Stomach (tissue), 9 donors: ENCODE results near the gene ILK. TPM values are rescaled to one million over a fixed set of nuclear protein-coding genes. Genes with fewer than 3 reads are reported as not detected.

ENCODE experiments used
- DNase-seq, 2 donors: peaks; one replicate each; pipeline versions ENCODE4 v3.0.0 to v3.0.0-alpha.2; 2013 to 2019
- H3K27ac ChIP-seq, 5 donors: fragments of 200-600 bp in 4 of 5; sonication (generic) in 4 of 5; one replicate each; pipeline ENCODE4 v1.5.1; 2013 to 2019; ENCODE audit warnings: mild to moderate bottlenecking in 1 of 5, moderate library complexity in 1 of 5
- H3K27me3 ChIP-seq, 3 donors: fragments of 200-600 bp; sonication (generic); one replicate each; pipeline ENCODE4 v1.5.1; 2017 to 2019; ENCODE audit warnings: mixed run types in 1 of 3
- H3K36me3 ChIP-seq, 4 donors: fragments of 200-600 bp; sonication (generic); 1 replicate in 3 of 4; 2 replicates in 1 of 4; pipeline ENCODE4 v1.5.1; 2016 to 2019
- H3K4me1 ChIP-seq, 4 donors: fragments of 200-600 bp; sonication (generic); one replicate each; pipeline ENCODE4 v1.5.1; 2016 to 2019
- H3K4me3 ChIP-seq, 4 donors: fragments of 200-600 bp; sonication (generic) in 3 of 4; one replicate each; pipeline ENCODE4 v1.5.1; 2016 to 2019; ENCODE audit warnings: mild to moderate bottlenecking in 1 of 4
- H3K9me3 ChIP-seq, 4 donors: fragments of 200-600 bp; sonication (generic); one replicate each; pipeline ENCODE4 v1.5.1; 2016 to 2019
- CTCF ChIP-seq, 7 experiments: fragments of 450-650 bp in 4 of 7; fragments of 200-600 bp in 3 of 7; sonication (generic) in 3 of 7; IDR thresholded peaks; one replicate each; pipeline ENCODE4 v1.5.1; 2016 to 2019; ENCODE audit warnings: antibody characterized with exemption in 7 of 7, control low read depth in 2 of 7, mild to moderate bottlenecking in 1 of 7
- EP300 ChIP-seq: sonication (generic); formaldehyde crosslinking; IDR thresholded peaks from one replicate; pipeline ENCODE4 v1.6.1; 2017; ENCODE audit warnings: antibody characterized with exemption
- POLR2A ChIP-seq, 4 donors: fragments of 450-650 bp; IDR thresholded peaks; one replicate each; pipeline ENCODE4 v1.6.1; 2016; ENCODE audit warnings: antibody characterized with exemption in 4 of 4, control low read depth in 2 of 4, mild to moderate bottlenecking in 1 of 4, moderate library complexity in 1 of 4
- POLR2AphosphoS5 ChIP-seq, 3 donors: sonication (generic); formaldehyde crosslinking; IDR thresholded peaks; one replicate each; pipeline ENCODE4 v1.6.1; 2016; ENCODE audit warnings: antibody characterized with exemption in 3 of 3
- WGBS, 5 donors: extraction: QIAGEN DNeasy Blood & Tissue Kit in 3 of 5; methylation state at CpG; one replicate each; pipeline versions ENCODE4 v1.1.5 to v1.1.7; 2013 to 2018; 5-methylcytosine and 5-hydroxymethylcytosine counted together
- intact Hi-C: fragments of 100-400 bp; cut with DNase I; formaldehyde crosslinking; loops from one replicate; pipeline ENCODE4 v1.15.1; 2023; ENCODE audit warnings: low total_unique reads
- polyA plus RNA-seq, 3 donors: library from polyadenylated mRNA; stranded (reverse); fragments of 200-250 nt; gene quantifications; one replicate each; pipeline ENCODE4 v1.2.3, GENCODE V29; 2013
- total RNA-seq, 5 donors: library from RNA; depleted of rRNA; stranded (reverse); fragments of >200 nt; gene quantifications; one replicate each; pipeline versions ENCODE4 v1.1.0 to v1.2.3, GENCODE V29; 2014 to 2016
- donor health status: healthy with polysubstance abuse.
- donor health status: Bipolar disorder and iron deficiency.
- donor health status: healthy.

The ILK gene
- total and polyA plus RNA-seq, 8 donors, result 60.0 to 308 (median 124) TPM

GRCh38 chr11:6563121-6563619 is 40.4 kb upstream of the ILK start:
- H3K36me3 ChIP-seq, result peaks cover 0 to 17% (median 7%) of the 10 kb centered on the region in 4 donors
- H3K4me3 ChIP-seq, result no peak overlapping the region
- TF ChIP-seq CTCF (IDR thresholded peaks at IDR 0.05), result no peak
- TF ChIP-seq POLR2AphosphoS5 (IDR thresholded peaks at IDR 0.05), result no peak
- no peak for TF ChIP-seq EP300
- no peak for TF ChIP-seq POLR2A (IDR thresholded peaks at IDR 0.05)
- no peak overlapping the region for H3K27ac ChIP-seq
- no peak for DNase-seq
- H3K4me1 ChIP-seq, result peaks cover 0 to 2% (median 0%) of the 10 kb centered on the region in 4 donors
- 91 to 100% (median 94%) methylated on average over 4 of the region's 4 CpGs for WGBS, 5 donors
- intact Hi-C loops, result no loop called here
- no peaks in the 10 kb centered on the region for H3K9me3 ChIP-seq
- no peaks in the 10 kb centered on the region for H3K27me3 ChIP-seq

GRCh38 chr11:6563667-6564066 is 39.9 kb upstream of the ILK start:
- intact Hi-C loops, result no loop called here
- DNase-seq, result no peak

GRCh38 chr11:6565325-6565724 is 38.2 kb upstream of the ILK start:
- TF ChIP-seq CTCF (IDR thresholded peaks at IDR 0.05), result no peak
- TF ChIP-seq POLR2AphosphoS5 (IDR thresholded peaks at IDR 0.05), result no peak
- no peak for TF ChIP-seq EP300
- TF ChIP-seq POLR2A (IDR thresholded peaks at IDR 0.05), result no peak
- DNase-seq, result no peak
- H3K4me1 ChIP-seq, result peaks cover 0 to 11% (median 6%) of the 10 kb centered on the region in 4 donors
- no peaks in the 10 kb centered on the region for H3K27me3 ChIP-seq
- peaks cover 0 to 17% (median 3%) of the 10 kb centered on the region in 4 donors for H3K36me3 ChIP-seq
- intact Hi-C loops, result no loop called here
- no peaks in the 10 kb centered on the region for H3K9me3 ChIP-seq
- H3K4me3 ChIP-seq, result no peak overlapping the region
- H3K27ac ChIP-seq, result no peak overlapping the region
- 54 to 93% (median 88%) methylated on average over 2 of the region's 2 CpGs for WGBS, 5 donors

More at GRCh38 chr11:6563667-6564066, 39.9 kb upstream of the ILK start:
- Histone ChIP-seq H3K27ac (no peak overlapping the region), H3K9me3 (no peaks in the 10 kb centered on the region), H3K4me1 (peaks cover 0 to 7% (median 3%) of the 10 kb centered on the region in 4 donors), H3K36me3 (peaks cover 0 to 17% (median 5%) of the 10 kb centered on the region in 4 donors), H3K27me3 (no peaks in the 10 kb centered on the region), H3K4me3 (no peak overlapping the region)
- TF ChIP-seq POLR2A (IDR thresholded peaks at IDR 0.05) (no peak), EP300 (no peak), POLR2AphosphoS5 (IDR thresholded peaks at IDR 0.05) (no peak), CTCF (IDR thresholded peaks at IDR 0.05) (no peak)
- WGBS, 5 donors, result 87 to 91% (median 88%) methylated on average over 3 to 10 of the region's 10 CpGs

GRCh38 chr11:6565988-6566703 is 37.4 kb upstream of the ILK start:
- Histone ChIP-seq H3K27ac (no peak overlapping the region), H3K9me3 (no peaks in the 10 kb centered on the region), H3K36me3 (peaks cover 0 to 17% (median 8%) of the 10 kb centered on the region in 4 donors), H3K4me3 (no peak overlapping the region), H3K27me3 (no peaks in the 10 kb centered on the region), H3K4me1 (peaks cover 0 to 18% (median 6%) of the 10 kb centered on the region in 4 donors)
- intact Hi-C loops, result no loop called here
- TF ChIP-seq POLR2AphosphoS5 (IDR thresholded peaks at IDR 0.05) (no peak), EP300 (no peak), CTCF (IDR thresholded peaks at IDR 0.05) (no peak), POLR2A (IDR thresholded peaks at IDR 0.05) (no peak)
- no peak for DNase-seq
- WGBS, 5 donors, result 80 to 93% (median 90%) methylated on average over 5 of the region's 5 CpGs
